ENCODE results near the gene RFT1.

Gene RFT1

DNA sequence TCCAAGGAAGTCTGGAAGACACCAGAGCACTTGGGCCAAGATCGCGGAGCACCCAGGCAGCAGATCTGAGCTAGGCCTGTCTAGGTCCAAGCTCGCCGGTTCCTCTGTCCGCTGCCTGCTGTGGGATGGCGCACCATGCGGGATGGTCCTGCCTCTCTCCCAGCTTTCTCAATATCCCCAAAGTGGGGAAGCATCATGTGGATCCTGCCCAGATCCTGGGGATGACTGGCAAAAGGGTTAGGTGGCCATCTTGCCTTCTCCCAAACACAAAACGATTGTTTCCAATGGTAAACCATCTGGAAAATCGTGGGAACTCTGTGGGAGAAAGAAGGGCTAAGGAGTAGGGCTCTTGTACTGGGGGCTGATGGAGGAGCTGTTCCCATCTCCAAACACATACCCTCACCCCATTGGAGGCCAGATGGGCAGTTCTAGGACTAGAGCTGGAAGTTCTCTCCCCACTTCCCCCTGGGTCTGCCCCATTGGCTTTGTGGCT is 39.6 kb upstream of the RFT1 start:
- TF ChIP-seq EZH2phosphoT487 (IDR thresholded peaks at IDR 0.05; ENCODE audit: borderline replicate concordance, low read length), result no peak
- TF ChIP-seq, protein P1, sequence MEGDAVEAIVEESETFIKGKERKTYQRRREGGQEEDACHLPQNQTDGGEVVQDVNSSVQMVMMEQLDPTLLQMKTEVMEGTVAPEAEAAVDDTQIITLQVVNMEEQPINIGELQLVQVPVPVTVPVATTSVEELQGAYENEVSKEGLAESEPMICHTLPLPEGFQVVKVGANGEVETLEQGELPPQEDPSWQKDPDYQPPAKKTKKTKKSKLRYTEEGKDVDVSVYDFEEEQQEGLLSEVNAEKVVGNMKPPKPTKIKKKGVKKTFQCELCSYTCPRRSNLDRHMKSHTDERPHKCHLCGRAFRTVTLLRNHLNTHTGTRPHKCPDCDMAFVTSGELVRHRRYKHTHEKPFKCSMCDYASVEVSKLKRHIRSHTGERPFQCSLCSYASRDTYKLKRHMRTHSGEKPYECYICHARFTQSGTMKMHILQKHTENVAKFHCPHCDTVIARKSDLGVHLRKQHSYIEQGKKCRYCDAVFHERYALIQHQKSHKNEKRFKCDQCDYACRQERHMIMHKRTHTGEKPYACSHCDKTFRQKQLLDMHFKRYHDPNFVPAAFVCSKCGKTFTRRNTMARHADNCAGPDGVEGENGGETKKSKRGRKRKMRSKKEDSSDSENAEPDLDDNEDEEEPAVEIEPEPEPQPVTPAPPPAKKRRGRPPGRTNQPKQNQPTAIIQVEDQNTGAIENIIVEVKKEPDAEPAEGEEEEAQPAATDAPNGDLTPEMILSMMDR (IDR thresholded peaks at IDR 0.05; ENCODE audit: low read depth, low read length, poor library complexity, severe bottlenecking), result no peak
- peak overlapping the region; percentile 97 for H3K27ac ChIP-seq (ENCODE audit: low read depth, low read length)
- 0 out of 2 replicates have a peak, but pooled peaks cover 8% of the 10 kb centered on the region for H4K20me1 ChIP-seq (ENCODE audit: control insufficient read depth, insufficient read depth, low read depth, low read length)
- H3K4me1 ChIP-seq (ENCODE audit: control insufficient read depth, low read length), result peaks cover 100% of the 10 kb centered on the region
- H3K79me2 ChIP-seq (ENCODE audit: control insufficient read depth, low read length), result peaks cover 97% of the 10 kb centered on the region
- H3K4me3 ChIP-seq (ENCODE audit: low read length), result peak overlapping the region; percentile 95
- peaks cover 77% of the 10 kb centered on the region for H3K36me3 ChIP-seq (ENCODE audit: control insufficient read depth, low read length)
- H3F3A ChIP-seq (ENCODE audit: control insufficient read depth, insufficient read depth), result peaks cover 37% of the 10 kb centered on the region
- no peaks in the 10 kb centered on the region for H3K9me2 ChIP-seq (replicated peaks; ENCODE audit: control insufficient read depth, low read length)
- H3K4me2 ChIP-seq (ENCODE audit: low read length), result peak overlapping the region; percentile 98
- H3K9me3 ChIP-seq (ENCODE audit: control insufficient read depth, insufficient read depth, low read length), result no peaks in the 10 kb centered on the region
- H3K27me3 ChIP-seq (ENCODE audit: control insufficient read depth, low read length), result no peaks in the 10 kb centered on the region

DNA sequence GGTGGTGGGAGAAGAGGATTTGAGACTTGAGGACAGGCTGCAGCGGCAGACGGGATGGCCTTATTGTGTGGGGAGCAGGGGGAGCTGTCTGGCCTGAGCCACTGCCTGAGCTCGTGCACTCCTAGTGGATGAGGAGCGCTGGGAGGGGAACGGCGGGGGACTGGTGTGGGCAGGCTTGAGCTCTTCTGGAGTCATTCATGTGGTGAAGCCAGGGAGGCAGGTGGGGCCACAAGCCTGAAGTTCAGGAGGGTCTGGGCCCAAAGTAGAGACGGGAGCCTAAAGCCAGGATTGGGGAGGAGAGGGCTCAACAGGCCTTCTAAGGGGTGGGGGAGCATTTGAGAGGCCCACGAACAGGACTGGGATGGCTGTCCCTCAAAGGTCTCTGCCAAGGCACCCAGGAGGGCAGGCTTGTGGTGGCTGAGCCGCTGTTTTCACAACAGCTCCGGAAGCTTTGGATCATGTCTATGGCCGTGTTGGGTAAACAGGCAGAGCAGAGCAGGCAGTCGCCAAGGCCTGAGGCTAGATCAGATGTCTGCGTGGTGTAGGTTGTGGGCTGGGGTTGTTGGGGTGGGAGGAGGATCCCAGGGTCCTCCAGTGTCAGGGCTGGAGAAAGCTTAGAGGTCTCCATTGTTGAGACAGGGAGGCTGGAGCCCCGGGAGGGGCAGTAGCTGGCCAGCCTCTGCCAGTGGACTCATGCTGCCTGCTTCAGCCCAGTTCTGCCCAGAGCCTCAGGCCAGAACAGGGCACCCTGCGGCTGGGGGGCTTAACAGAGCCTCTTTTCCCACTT is 39.0 kb upstream of the RFT1 start:
- H3K9me3 ChIP-seq (ENCODE audit: control insufficient read depth, insufficient read depth, low read length), result no peaks in the 10 kb centered on the region
- peaks cover 97% of the 10 kb centered on the region for H3K79me2 ChIP-seq (ENCODE audit: control insufficient read depth, low read length)
- H3K27me3 ChIP-seq (ENCODE audit: control insufficient read depth, low read length), result no peaks in the 10 kb centered on the region
- H3K4me3 ChIP-seq (ENCODE audit: low read length), result peak overlapping the region; percentile 95
- peak overlapping the region; percentile 97 for H3K27ac ChIP-seq (ENCODE audit: low read depth, low read length)
- H4K20me1 ChIP-seq (ENCODE audit: control insufficient read depth, insufficient read depth, low read depth, low read length), result 0 out of 2 replicates have a peak, but pooled peaks cover 8% of the 10 kb centered on the region
- peaks cover 78% of the 10 kb centered on the region for H3K36me3 ChIP-seq (ENCODE audit: control insufficient read depth, low read length)
- peaks cover 100% of the 10 kb centered on the region for H3K4me1 ChIP-seq (ENCODE audit: control insufficient read depth, low read length)
- peaks cover 37% of the 10 kb centered on the region for H3F3A ChIP-seq (ENCODE audit: control insufficient read depth, insufficient read depth)
- no peaks in the 10 kb centered on the region for H3K9me2 ChIP-seq (replicated peaks; ENCODE audit: control insufficient read depth, low read length)
- no peak for TF ChIP-seq EZH2phosphoT487 (IDR thresholded peaks at IDR 0.05; ENCODE audit: borderline replicate concordance, low read length)
- TF ChIP-seq, protein P1 (IDR thresholded peaks at IDR 0.05; ENCODE audit: low read depth, low read length, poor library complexity, severe bottlenecking), result peak; percentile 47
- peak overlapping the region; percentile 98 for H3K4me2 ChIP-seq (ENCODE audit: low read length)

DNA sequence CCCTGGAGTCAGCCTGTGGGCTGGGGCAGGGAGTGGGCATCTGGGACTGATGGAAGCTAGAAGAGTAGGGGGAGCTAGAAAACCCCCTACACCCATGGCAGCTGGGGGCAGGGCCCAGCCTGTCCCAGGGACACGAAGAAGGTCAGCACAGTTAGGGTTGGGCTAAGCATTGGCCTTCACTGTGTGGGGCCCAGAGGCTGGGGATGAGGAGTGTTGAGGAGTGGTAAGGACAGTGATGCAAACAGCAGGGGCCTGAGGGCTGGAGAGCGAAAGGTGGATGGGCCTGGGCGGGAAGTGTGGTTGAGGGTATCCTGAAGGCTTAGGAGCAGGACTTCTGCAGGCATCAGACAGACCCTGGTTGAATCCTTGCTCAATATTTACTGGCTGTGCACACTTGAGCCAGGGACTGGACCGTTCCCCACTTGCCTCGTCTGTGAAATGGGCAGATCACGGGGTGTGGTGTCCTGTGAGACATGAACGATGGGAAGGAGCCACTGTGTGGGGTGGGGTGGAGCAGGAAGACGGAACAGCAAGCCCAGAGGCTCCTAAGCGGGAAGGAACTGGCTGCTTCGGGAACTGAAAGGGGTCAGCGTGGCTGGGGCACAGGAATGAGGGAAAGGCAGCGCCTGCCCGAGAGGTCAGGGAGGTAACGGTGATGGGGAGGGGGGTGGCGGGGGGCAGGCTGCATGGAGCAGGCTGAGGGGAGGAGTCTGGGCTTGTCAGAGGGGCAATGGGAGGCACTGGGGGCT is 38.1 kb upstream of the RFT1 start:
- 0 out of 2 replicates have a peak, but pooled peaks cover 13% of the 10 kb centered on the region for H4K20me1 ChIP-seq (ENCODE audit: control insufficient read depth, insufficient read depth, low read depth, low read length)
- H3K9me2 ChIP-seq (replicated peaks; ENCODE audit: control insufficient read depth, low read length), result no peaks in the 10 kb centered on the region
- H3K4me2 ChIP-seq (ENCODE audit: low read length), result peak overlapping the region; percentile 98
- H3K27ac ChIP-seq (ENCODE audit: low read depth, low read length), result peak overlapping the region; percentile 97
- TF ChIP-seq EZH2phosphoT487 (IDR thresholded peaks at IDR 0.05; ENCODE audit: borderline replicate concordance, low read length), result no peak
- TF ChIP-seq, protein P1 (IDR thresholded peaks at IDR 0.05; ENCODE audit: low read depth, low read length, poor library complexity, severe bottlenecking), result no peak
- no peaks in the 10 kb centered on the region for H3K27me3 ChIP-seq (ENCODE audit: control insufficient read depth, low read length)
- peak overlapping the region; percentile 95 for H3K4me3 ChIP-seq (ENCODE audit: low read length)
- H3K36me3 ChIP-seq (ENCODE audit: control insufficient read depth, low read length), result peaks cover 76% of the 10 kb centered on the region
- peaks cover 41% of the 10 kb centered on the region for H3F3A ChIP-seq (ENCODE audit: control insufficient read depth, insufficient read depth)
- peaks cover 100% of the 10 kb centered on the region for H3K4me1 ChIP-seq (ENCODE audit: control insufficient read depth, low read length)
- H3K9me3 ChIP-seq (ENCODE audit: control insufficient read depth, insufficient read depth, low read length), result no peaks in the 10 kb centered on the region
- H3K79me2 ChIP-seq (ENCODE audit: control insufficient read depth, low read length), result peaks cover 97% of the 10 kb centered on the region

Measured in DOHH2 (cell line).